ENCODE data around the gene CSNK2A3. TPM values are rescaled to one million over a fixed set of nuclear protein-coding genes. Genes with fewer than 3 reads are reported as not detected.
"Not testable (repeated sequence)": the region's sequence is repeated elsewhere in the genome, so short reads cannot be mapped to it uniquely, and the experiment has no call there.

Gene CSNK2A3
- 0.75 and 2.3 TPM in 2 replicates for total RNA-seq (2014; rRNA removed)
- Bru-seq, nascent RNA, result percentile 53 among the genes with signal in this experiment
- BruChase-seq, experiment 1, labeled RNA remaining after a 6-hour chase, result percentile 59 among the genes with signal in this experiment
- BruChase-seq, experiment 2, labeled RNA remaining after a 2-hour chase, result percentile 56 among the genes with signal in this experiment
- long read RNA-seq, result 0 reads

DNA sequence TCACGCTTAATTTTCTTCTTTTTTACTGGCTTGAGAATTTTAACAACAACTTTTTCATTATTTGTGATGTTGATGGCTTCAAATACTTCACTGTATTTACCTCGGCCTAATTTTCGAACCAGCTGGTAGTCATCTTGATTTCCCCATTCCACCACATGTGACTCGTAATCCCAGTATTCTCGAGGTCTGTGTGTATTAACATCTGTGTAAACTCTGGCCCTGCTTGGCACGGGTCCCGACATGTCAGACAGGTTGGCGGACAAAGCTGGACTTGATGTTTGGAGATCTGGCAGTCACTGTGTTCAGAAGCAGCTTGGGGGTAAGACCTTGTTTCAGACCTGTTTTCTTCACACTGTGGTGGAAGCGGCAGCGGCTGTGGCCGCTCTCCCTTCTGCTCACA lies at the start of gene CSNK2A3:
Gene CSNK2A3 (minus strand): TSS at position 373 of the 400 bp plus-strand sequence. CDS start 131 bp downstream, at position 242.
- CTCF ChIA-PET; H3K4me3 ChIP-seq (ENCODE audit: low read length); H3F3A ChIP-seq (ENCODE audit: low read length, unreplicated experiment); intact Hi-C loops (cut with micrococcal nuclease); BruUV-seq (replicated peaks); H3K4me1 ChIP-seq (ENCODE audit: insufficient read depth, low read length); ATAC-seq; H3K27me3 ChIP-seq (ENCODE audit: low read length); H4K20me1 ChIP-seq (ENCODE audit: low read length); H3K4me2 ChIP-seq (ENCODE audit: low read length); H3K9me3 ChIP-seq (ENCODE audit: low read length); POLR2A ChIA-PET (ENCODE audit: unreplicated experiment); H3K27ac ChIP-seq (ENCODE audit: low read length); H2AFZ ChIP-seq (ENCODE audit: low read length); H3K9me2 ChIP-seq (replicated peaks; ENCODE audit: low read length); H3K79me2 ChIP-seq (ENCODE audit: low read length); H3K9ac ChIP-seq (ENCODE audit: low read length); H3K36me3 ChIP-seq (ENCODE audit: low read depth, low read length): not testable (repeated sequence)
- peak; percentile 9 for DNase-seq

DNA sequence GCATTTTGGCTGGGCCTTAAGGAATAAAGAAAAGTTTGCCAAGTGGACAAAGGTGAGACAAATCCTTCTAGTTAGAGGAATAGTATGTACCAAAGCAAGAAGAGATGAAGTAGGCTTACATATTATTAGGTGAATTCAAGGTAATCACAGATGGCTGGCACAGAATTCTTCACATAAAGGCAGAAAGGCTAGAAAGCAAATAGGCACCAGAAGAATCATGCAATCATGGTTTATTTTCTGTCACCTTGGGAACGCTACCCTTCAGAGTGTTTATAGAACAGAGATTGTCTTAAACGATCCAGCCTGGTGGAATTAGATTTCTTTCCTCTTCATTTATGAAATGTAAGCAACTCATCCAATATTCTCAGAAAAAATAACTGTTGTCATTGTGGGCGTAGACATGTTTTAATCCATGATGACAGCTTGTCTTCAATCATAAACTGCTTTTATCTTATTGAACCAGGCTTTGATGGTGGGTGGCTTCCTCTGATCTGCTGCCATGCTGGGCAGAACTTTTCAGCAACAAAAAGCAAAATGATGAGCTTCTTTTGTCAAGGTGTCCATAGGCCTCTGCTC lies 49.0 kb upstream of the CSNK2A3 start:
- DNase-seq (no peak), ATAC-seq (no peak)
- intact Hi-C loops (cut with micrococcal nuclease), result no loop called here
- H3F3A ChIP-seq (ENCODE audit: low read length, unreplicated experiment), result no peaks in the 10 kb centered on the region
- H3K79me2 ChIP-seq (ENCODE audit: low read length), result no peaks in the 10 kb centered on the region
- TF ChIP-seq EZH2phosphoT487 (IDR thresholded peaks at IDR 0.05; ENCODE audit: borderline replicate concordance, low read length) (no peak), EZH2 (IDR thresholded peaks at IDR 0.05; ENCODE audit: low read length, unreplicated experiment) (no peak)
- TF ChIP-seq, protein P1, sequence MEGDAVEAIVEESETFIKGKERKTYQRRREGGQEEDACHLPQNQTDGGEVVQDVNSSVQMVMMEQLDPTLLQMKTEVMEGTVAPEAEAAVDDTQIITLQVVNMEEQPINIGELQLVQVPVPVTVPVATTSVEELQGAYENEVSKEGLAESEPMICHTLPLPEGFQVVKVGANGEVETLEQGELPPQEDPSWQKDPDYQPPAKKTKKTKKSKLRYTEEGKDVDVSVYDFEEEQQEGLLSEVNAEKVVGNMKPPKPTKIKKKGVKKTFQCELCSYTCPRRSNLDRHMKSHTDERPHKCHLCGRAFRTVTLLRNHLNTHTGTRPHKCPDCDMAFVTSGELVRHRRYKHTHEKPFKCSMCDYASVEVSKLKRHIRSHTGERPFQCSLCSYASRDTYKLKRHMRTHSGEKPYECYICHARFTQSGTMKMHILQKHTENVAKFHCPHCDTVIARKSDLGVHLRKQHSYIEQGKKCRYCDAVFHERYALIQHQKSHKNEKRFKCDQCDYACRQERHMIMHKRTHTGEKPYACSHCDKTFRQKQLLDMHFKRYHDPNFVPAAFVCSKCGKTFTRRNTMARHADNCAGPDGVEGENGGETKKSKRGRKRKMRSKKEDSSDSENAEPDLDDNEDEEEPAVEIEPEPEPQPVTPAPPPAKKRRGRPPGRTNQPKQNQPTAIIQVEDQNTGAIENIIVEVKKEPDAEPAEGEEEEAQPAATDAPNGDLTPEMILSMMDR (conservative IDR thresholded peaks at IDR 0.05; ENCODE audit: low read depth, low read length), result no peak
- no peak overlapping the region for H3K4me3 ChIP-seq (ENCODE audit: low read length)
- no peak overlapping the region for H3K27ac ChIP-seq (ENCODE audit: low read length)
- no TSS peak for BruUV-seq (replicated peaks)
- no peaks in the 10 kb centered on the region for H3K9me3 ChIP-seq (ENCODE audit: low read length)
- H3K27me3 ChIP-seq (ENCODE audit: low read length), result no peaks in the 10 kb centered on the region
- H3K4me2 ChIP-seq (ENCODE audit: low read length), result no peak overlapping the region
- H3K4me1 ChIP-seq (ENCODE audit: insufficient read depth, low read length), result no peaks in the 10 kb centered on the region
- POLR2A ChIA-PET (ENCODE audit: unreplicated experiment), result no interaction called here
- H3K9me2 ChIP-seq (replicated peaks; ENCODE audit: low read length), result no peaks in the 10 kb centered on the region
- CTCF ChIA-PET, result no interaction called here
- H3K36me3 ChIP-seq (ENCODE audit: low read depth, low read length), result no peaks in the 10 kb centered on the region
- no peak overlapping the region for H2AFZ ChIP-seq (ENCODE audit: low read length)
- no peaks in the 10 kb centered on the region for H4K20me1 ChIP-seq (ENCODE audit: low read length)
- no peak overlapping the region for H3K9ac ChIP-seq (ENCODE audit: low read length)

DNA sequence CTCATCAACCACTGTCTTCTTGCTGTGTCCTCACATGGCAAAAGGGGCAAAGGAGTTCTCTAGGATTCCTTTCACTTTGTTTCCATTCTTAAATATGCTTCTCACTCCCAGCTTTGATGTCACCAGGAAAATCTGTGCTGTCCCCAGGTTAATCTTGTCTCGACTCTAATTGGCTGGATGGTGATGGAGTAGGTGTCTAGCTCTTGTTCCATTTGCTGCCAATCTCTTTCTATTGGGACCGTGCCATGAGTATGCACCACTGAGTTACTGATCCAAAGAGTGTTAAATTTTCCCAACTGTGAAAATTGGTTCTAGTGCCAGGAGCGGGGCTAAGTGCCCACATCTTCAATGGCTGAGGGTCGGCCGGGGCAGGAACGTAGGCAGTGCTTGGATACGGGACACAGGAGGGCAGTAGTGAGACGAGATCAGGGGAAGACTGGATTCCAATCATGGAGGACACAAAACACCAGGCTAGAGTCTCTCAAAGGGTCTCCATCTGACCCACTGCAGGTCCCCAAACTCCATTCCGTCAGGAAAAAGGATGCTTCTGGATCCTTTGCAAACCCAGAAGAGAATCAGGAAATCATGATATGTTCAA lies 47.7 kb upstream of the CSNK2A3 start:
- DNase-seq (peak; percentile 37), ATAC-seq (no peak)
- Histone ChIP-seq H3K9ac (ENCODE audit: low read length) (no peak overlapping the region), H2AFZ (ENCODE audit: low read length) (no peak overlapping the region), H3K4me2 (ENCODE audit: low read length) (no peak overlapping the region), H3K36me3 (ENCODE audit: low read depth, low read length) (no peaks in the 10 kb centered on the region), H3K79me2 (ENCODE audit: low read length) (no peaks in the 10 kb centered on the region), H3K4me3 (ENCODE audit: low read length) (no peak overlapping the region), H3K27ac (ENCODE audit: low read length) (no peak overlapping the region), H3K27me3 (ENCODE audit: low read length) (no peaks in the 10 kb centered on the region), H3K4me1 (ENCODE audit: insufficient read depth, low read length) (no peaks in the 10 kb centered on the region), H3K9me2 (replicated peaks; ENCODE audit: low read length) (no peaks in the 10 kb centered on the region), H3F3A (ENCODE audit: low read length, unreplicated experiment) (no peaks in the 10 kb centered on the region), H4K20me1 (ENCODE audit: low read length) (no peaks in the 10 kb centered on the region), H3K9me3 (ENCODE audit: low read length) (no peaks in the 10 kb centered on the region)
- BruUV-seq (replicated peaks), result no TSS peak
- intact Hi-C loops (cut with micrococcal nuclease), result no loop called here
- ChIA-PET CTCF (no interaction called here), POLR2A (ENCODE audit: unreplicated experiment) (no interaction called here)
- TF ChIP-seq EZH2 (IDR thresholded peaks at IDR 0.05; ENCODE audit: low read length, unreplicated experiment), result no peak
- TF ChIP-seq, protein P1 (conservative IDR thresholded peaks at IDR 0.05; ENCODE audit: low read depth, low read length), result peak; percentile 61
